Hepatocyte (in vitro differentiated cells): ENCODE measurements around the gene DEPDC5. TPM values are rescaled to one million over a fixed set of nuclear protein-coding genes. Genes with fewer than 3 reads are reported as not detected.

Experiments used
- DNase-seq: peaks from one replicate; pipeline ENCODE4 v3.0.0-alpha.2; 2016; ENCODE audit warnings: low spot score
- H2AFZ ChIP-seq: fragments of 200-600 bp; sonication (generic); 2 replicates; pipeline ENCODE4 v1.6.0; 2016; ENCODE audit warnings: antibody characterized with exemption, mild to moderate bottlenecking
- H3K27ac ChIP-seq: fragments of 200-600 bp; sonication (generic); 2 replicates; pipeline ENCODE4 v1.5.1; 2016; ENCODE audit warnings: mild to moderate bottlenecking
- H3K27me3 ChIP-seq: fragments of 200-600 bp; sonication (generic); 2 replicates; pipeline ENCODE4 v1.6.1; 2016
- H3K36me3 ChIP-seq: fragments of 200-600 bp; sonication (generic); replicated peaks from 2 replicates; pipeline ENCODE4 v1.5.1; 2016; ENCODE audit warnings: low read depth; ENCODE audit not compliant: insufficient read depth
- H3K4me1 ChIP-seq: fragments of 200-600 bp; sonication (generic); 2 replicates; pipeline ENCODE4 v1.5.1; 2016; ENCODE audit warnings: mild to moderate bottlenecking, moderate library complexity; ENCODE audit not compliant: insufficient read depth
- H3K4me2 ChIP-seq: fragments of 200-600 bp; sonication (generic); 2 replicates; pipeline ENCODE4 v1.6.0; 2016
- H3K4me3 ChIP-seq: fragments of 200-600 bp; sonication (generic); 2 replicates; pipeline ENCODE4 v1.5.1; 2016; ENCODE audit warnings: mild to moderate bottlenecking
- H3K79me2 ChIP-seq: fragments of 200-600 bp; sonication (generic); 2 replicates; pipeline ENCODE4 v1.6.0; 2017; ENCODE audit warnings: mild to moderate bottlenecking
- H3K9me2 ChIP-seq: fragments of 200-600 bp; sonication (generic); replicated peaks from 2 replicates; pipeline ENCODE4 v1.6.0; 2017; ENCODE audit warnings: mild to moderate bottlenecking; ENCODE audit not compliant: insufficient read depth
- H3K9me3 ChIP-seq: fragments of 200-600 bp; sonication (generic); 2 replicates; pipeline ENCODE4 v1.5.1; 2016; ENCODE audit warnings: low read depth, mild to moderate bottlenecking
- H4K20me1 ChIP-seq: fragments of 200-600 bp; sonication (generic); 2 replicates; pipeline ENCODE4 v1.6.0; 2016; ENCODE audit warnings: mild to moderate bottlenecking; ENCODE audit not compliant: insufficient read depth, poor library complexity, severe bottlenecking
- CTCF ChIP-seq: fragments of 200-600 bp; sonication (generic); IDR thresholded peaks from 2 replicates; pipeline ENCODE4 v1.5.1; 2016; ENCODE audit warnings: antibody characterized with exemption, mild to moderate bottlenecking; ENCODE audit not compliant: poor library complexity
- EZH2 ChIP-seq: fragments of 200-600 bp; sonication (generic); IDR thresholded peaks from 2 replicates; pipeline ENCODE4 v1.6.1; 2016; ENCODE audit warnings: antibody characterized with exemption, mild to moderate bottlenecking, borderline replicate concordance
- EZH2phosphoT487 ChIP-seq: fragments of 200-600 bp; sonication (generic); IDR thresholded peaks from one replicate; pipeline ENCODE4 v1.6.1; 2018; ENCODE audit warnings: antibody characterized with exemption, mild to moderate bottlenecking, low read depth, moderate library complexity; ENCODE audit not compliant: unreplicated experiment, severe bottlenecking
- WGBS: methylation state at CpG from one replicate; pipeline ENCODE4 v1.1.6; 2016; ENCODE audit warnings: low lambda C conversion rate; ENCODE audit errors: missing lambda C conversion rate; 5-methylcytosine and 5-hydroxymethylcytosine counted together
- polyA plus RNA-seq: library from polyadenylated mRNA; unstranded; fragments of >200 nt; fragmentation: Nextera tagmentation; extraction: Ambion mirVana; gene quantifications from 2 replicates; pipeline ENCODE4 v1.2.1, GENCODE V29; 2016
- total RNA-seq: library from RNA; depleted of rRNA; stranded (reverse); fragments of >200 nt; gene quantifications from 2 replicates; pipeline ENCODE4 v1.2.3, GENCODE V29; 2014

DEPDC5 gene
- total and polyA plus RNA-seq, 2 experiments from 2014 or later = 12.9 to 14.5 TPM

- WGBS = 82% methylated on average over 3 of the region's 3 CpGs
- no peak for TF ChIP-seq EZH2phosphoT487
- TF ChIP-seq EZH2 = no peak
- TF ChIP-seq CTCF = no peak
- H3K4me3 ChIP-seq = no peak overlapping the region
- H3K4me2 ChIP-seq = no peak overlapping the region
- H2AFZ ChIP-seq = no peak overlapping the region
- DNase-seq = no peak
- H3K4me1 ChIP-seq = no peaks in the 10 kb centered on the region
- no peaks in the 10 kb centered on the region for H4K20me1 ChIP-seq
- H3K27me3 ChIP-seq = no peaks in the 10 kb centered on the region
- H3K27ac ChIP-seq = no peak overlapping the region
- no peaks in the 10 kb centered on the region for H3K79me2 ChIP-seq
- H3K36me3 ChIP-seq = no peaks in the 10 kb centered on the region
- H3K9me3 ChIP-seq = no peaks in the 10 kb centered on the region
- no peaks in the 10 kb centered on the region for H3K9me2 ChIP-seq
Measured at GRCh38 chr22:31838917-31839316, 85.1 kb downstream of the DEPDC5 start.

- H3K4me3 ChIP-seq = no peak overlapping the region
- WGBS = 95% methylated on average over 1 of the region's 1 CpG
Measured at GRCh38 chr22:31839986-31840385, 86.2 kb downstream of the DEPDC5 start.

GRCh38 chr22:31840585-31840984, 86.8 kb downstream of the DEPDC5 start:
- Histone ChIP-seq H3K9me3 (no peaks in the 10 kb centered on the region), H4K20me1 (no peaks in the 10 kb centered on the region), H3K9me2 (no peaks in the 10 kb centered on the region), H3K27me3 (no peaks in the 10 kb centered on the region), H3K36me3 (no peaks in the 10 kb centered on the region), H3K27ac (no peak overlapping the region), H3K79me2 (no peaks in the 10 kb centered on the region), H3K4me1 (no peaks in the 10 kb centered on the region), H2AFZ (no peak overlapping the region), H3K4me3 (no peak overlapping the region), H3K4me2 (no peak overlapping the region)
- no peak for DNase-seq
- TF ChIP-seq EZH2phosphoT487 (no peak), EZH2 (no peak), CTCF (no peak)

More at GRCh38 chr22:31839986-31840385, 86.2 kb downstream of the DEPDC5 start:
- DNase-seq = no peak
- H4K20me1 ChIP-seq = no peaks in the 10 kb centered on the region
- H3K9me3 ChIP-seq = no peaks in the 10 kb centered on the region
- no peaks in the 10 kb centered on the region for H3K27me3 ChIP-seq
- no peaks in the 10 kb centered on the region for H3K9me2 ChIP-seq
- H3K4me2 ChIP-seq = no peak overlapping the region
- no peaks in the 10 kb centered on the region for H3K36me3 ChIP-seq
- H3K4me1 ChIP-seq = no peaks in the 10 kb centered on the region
- TF ChIP-seq CTCF = no peak
- no peak for TF ChIP-seq EZH2
- no peak for TF ChIP-seq EZH2phosphoT487
- H3K79me2 ChIP-seq = no peaks in the 10 kb centered on the region
- no peak overlapping the region for H3K27ac ChIP-seq
- no peak overlapping the region for H2AFZ ChIP-seq

- no peaks in the 10 kb centered on the region for H3K9me3 ChIP-seq
- H3K27me3 ChIP-seq = no peaks in the 10 kb centered on the region
- no peak for DNase-seq
- H3K79me2 ChIP-seq = no peaks in the 10 kb centered on the region
- no peak for TF ChIP-seq EZH2
- no peaks in the 10 kb centered on the region for H3K36me3 ChIP-seq
- H4K20me1 ChIP-seq = no peaks in the 10 kb centered on the region
- H3K4me2 ChIP-seq = no peak overlapping the region
- no peak overlapping the region for H2AFZ ChIP-seq
- WGBS = 92% methylated on average over 8 of the region's 8 CpGs
- no peak overlapping the region for H3K27ac ChIP-seq
- no peaks in the 10 kb centered on the region for H3K9me2 ChIP-seq
- H3K4me1 ChIP-seq = no peaks in the 10 kb centered on the region
- no peak overlapping the region for H3K4me3 ChIP-seq
Measured at GRCh38 chr22:31841078-31841827, 87.4 kb downstream of the DEPDC5 start.
